AG09319 (cell line): ENCODE results near the gene MICALL2.

Experiments
- DNase-seq: peaks from one replicate; pipeline ENCODE4 v3.0.0-alpha.2; 2010; ENCODE audit warnings: low read depth; ENCODE audit errors: extremely low read depth
- TF ChIP-seq, protein P1 (sequence below): IDR thresholded peaks from 2 replicates; pipeline ENCODE4 v1.5.1; 2011; ENCODE audit warnings: low read depth, mild to moderate bottlenecking, inconsistent platforms, low read length, moderate library complexity

Gene MICALL2

GRCh38 chr7:1483536-1484505, 24.6 kb upstream of the MICALL2 start:
- DNase-seq: no peak
- TF ChIP-seq, protein P1, sequence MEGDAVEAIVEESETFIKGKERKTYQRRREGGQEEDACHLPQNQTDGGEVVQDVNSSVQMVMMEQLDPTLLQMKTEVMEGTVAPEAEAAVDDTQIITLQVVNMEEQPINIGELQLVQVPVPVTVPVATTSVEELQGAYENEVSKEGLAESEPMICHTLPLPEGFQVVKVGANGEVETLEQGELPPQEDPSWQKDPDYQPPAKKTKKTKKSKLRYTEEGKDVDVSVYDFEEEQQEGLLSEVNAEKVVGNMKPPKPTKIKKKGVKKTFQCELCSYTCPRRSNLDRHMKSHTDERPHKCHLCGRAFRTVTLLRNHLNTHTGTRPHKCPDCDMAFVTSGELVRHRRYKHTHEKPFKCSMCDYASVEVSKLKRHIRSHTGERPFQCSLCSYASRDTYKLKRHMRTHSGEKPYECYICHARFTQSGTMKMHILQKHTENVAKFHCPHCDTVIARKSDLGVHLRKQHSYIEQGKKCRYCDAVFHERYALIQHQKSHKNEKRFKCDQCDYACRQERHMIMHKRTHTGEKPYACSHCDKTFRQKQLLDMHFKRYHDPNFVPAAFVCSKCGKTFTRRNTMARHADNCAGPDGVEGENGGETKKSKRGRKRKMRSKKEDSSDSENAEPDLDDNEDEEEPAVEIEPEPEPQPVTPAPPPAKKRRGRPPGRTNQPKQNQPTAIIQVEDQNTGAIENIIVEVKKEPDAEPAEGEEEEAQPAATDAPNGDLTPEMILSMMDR: no peak

DNA sequence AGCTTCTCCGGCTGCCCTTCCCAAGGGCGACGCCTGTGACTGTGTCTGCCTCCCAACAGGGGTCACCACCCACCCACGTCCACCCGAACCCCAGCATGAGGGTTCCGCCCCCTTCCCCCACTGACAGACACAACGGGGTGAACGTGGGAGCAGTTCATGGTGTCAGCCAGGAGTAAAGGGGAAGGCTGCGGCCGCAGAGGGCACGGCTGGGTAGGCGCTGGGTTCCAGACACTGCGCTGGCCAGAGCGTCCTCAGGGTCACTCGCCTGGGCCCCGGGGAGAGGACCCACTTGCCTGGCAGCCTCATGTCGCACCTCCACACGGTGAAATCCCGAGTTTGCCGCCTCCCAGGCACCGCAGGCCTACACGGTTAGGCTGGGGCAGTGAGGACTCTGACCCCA, 23.8 kb upstream of the MICALL2 start:
- DNase-seq: no peak
- TF ChIP-seq, protein P1: no peak

GRCh38 chr7:1481300-1481699, 22.0 kb upstream of the MICALL2 start:
- no peak for DNase-seq
- TF ChIP-seq, protein P1: no peak

DNA sequence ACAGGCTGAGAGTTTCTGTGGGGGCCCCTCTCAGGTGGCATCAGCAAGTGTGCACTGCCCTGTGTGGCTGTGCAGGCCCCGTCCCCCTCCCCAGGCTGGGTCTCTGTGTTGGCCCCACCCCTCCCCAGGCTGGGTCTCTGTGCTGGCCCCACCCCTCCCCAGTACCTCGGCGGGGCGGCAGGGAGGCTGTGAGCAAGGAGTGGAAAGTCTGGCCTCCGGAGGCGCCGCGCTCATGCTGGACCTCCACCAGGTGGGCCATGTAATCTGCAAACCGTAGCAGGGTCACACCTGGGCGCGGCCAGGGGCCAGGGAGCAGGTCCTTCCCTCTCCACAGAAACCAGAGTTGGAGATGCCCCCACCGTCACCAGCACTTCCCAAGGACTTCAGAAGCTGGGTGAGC, 21.4 kb upstream of the MICALL2 start:
- TF ChIP-seq, protein P1: no peak
- no peak for DNase-seq

GRCh38 chr7:1479287-1479686, 20.0 kb upstream of the MICALL2 start:
- TF ChIP-seq, protein P1: no peak
- no peak for DNase-seq

DNA sequence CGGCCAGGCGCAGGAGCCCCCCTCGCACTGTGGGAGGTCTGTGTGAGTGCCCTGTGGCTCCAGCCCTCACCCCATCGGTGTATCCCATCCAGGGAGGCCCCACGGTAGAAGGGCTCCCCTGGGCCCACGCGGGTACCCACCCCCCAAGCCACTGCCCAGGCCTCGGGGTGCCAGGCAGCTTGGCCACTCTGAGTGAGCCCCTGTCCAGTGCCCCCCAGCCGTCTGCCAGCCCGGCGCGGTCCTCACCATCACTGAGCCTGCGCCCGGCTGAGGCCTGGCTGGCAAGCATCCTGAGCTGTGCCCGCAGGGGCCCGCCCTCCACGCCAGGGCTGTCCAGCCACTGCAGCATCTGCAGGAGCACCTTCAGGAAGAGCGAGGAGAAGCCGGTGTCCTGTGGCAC, 19.2 kb upstream of the MICALL2 start:
- TF ChIP-seq, protein P1: no peak
- no peak for DNase-seq

DNA sequence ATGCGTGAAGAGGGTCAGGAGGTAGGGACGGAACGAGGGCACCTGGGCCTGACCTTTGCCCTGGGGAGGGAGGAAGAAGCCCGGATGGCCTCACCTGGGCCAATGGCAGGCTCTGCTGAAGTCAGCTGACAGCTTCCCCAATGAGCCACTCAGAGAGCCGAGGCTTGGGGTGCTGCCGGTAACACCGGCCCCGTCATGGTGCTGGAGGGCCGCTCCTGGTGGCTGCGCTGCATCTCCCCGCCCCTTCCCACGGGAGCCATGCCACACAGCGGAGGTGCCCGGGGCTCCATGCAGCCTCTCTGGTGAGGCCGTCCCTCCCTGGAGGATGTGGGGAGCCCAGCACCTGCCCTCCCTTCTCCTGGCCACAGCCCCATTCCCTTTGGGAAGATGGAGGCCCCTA, 17.6 kb upstream of the MICALL2 start:
- TF ChIP-seq, protein P1: no peak
- DNase-seq: no peak
